HepG2 (cell line): Measurements from ENCODE around the gene LRP1B.
"Not testable (repeated sequence)": the region's sequence is repeated elsewhere in the genome, so short reads cannot be mapped to it uniquely, and the experiment has no call there.

Experiments
- CTCF ChIP-seq: sonication (generic); formaldehyde crosslinking; IDR thresholded peaks from 2 replicates; pipeline ENCODE4 v1.5.0; 2020; ENCODE audit warnings: mild to moderate bottlenecking, missing genetic modification reagents, moderate library complexity
- E2F5 ChIP-seq: sonication (generic); formaldehyde crosslinking; conservative IDR thresholded peaks from 2 replicates; pipeline ENCODE4 v1.4.0; 2020; ENCODE audit warnings: missing genetic modification reagents
- POLR2A ChIP-seq, 2 experiments: IDR thresholded peaks; 2 replicates each; pipeline ENCODE4 v1.6.1; 2011; ENCODE audit warnings: low read depth in 2 of 2, low read length in 2 of 2, mild to moderate bottlenecking in 1 of 2, moderate library complexity in 1 of 2; ENCODE audit not compliant: insufficient read depth in 1 of 2
- TBP ChIP-seq: sonication (generic); formaldehyde crosslinking; IDR thresholded peaks from 2 replicates; pipeline ENCODE4 v1.5.0; 2020; ENCODE audit warnings: missing genetic modification reagents
- ZNF580 ChIP-seq: IDR thresholded peaks from 2 replicates; pipeline ENCODE4 v1.6.1; 2016; ENCODE audit warnings: low read depth, borderline replicate concordance
- ZSCAN25 ChIP-seq: sonication (generic); formaldehyde crosslinking; IDR thresholded peaks from 2 replicates; pipeline ENCODE4 v1.8.0; 2022; ENCODE audit warnings: mild to moderate bottlenecking, missing genetic modification reagents
- TF ChIP-seq, protein P1 (sequence below): sonication (generic); formaldehyde crosslinking; IDR thresholded peaks from 2 replicates; pipeline ENCODE4 v1.8.1; 2023; ENCODE audit warnings: mild to moderate bottlenecking, missing genetic modification reagents

- TF ChIP-seq TBP (CRISPR knock-in tag); POLR2A (IDR thresholded peaks at IDR 0.05; ENCODE audit: insufficient read depth in 1 of 2, low read depth in 2 of 2, low read length in 2 of 2); ZNF580 (CRISPR knock-in tag); CTCF; E2F5 (CRISPR knock-in tag); ZSCAN25 (CRISPR knock-in tag): not testable (repeated sequence)
- TF ChIP-seq, protein P1, sequence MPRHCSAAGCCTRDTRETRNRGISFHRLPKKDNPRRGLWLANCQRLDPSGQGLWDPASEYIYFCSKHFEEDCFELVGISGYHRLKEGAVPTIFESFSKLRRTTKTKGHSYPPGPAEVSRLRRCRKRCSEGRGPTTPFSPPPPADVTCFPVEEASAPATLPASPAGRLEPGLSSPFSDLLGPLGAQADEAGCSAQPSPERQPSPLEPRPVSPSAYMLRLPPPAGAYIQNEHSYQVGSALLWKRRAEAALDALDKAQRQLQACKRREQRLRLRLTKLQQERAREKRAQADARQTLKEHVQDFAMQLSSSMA (CRISPR knock-in tag) = not testable (repeated sequence)
These were observed 961.7 kb downstream of the LRP1B start for GRCh38 chr2:141169117-141169516.
